RWPE2 (cell line): ENCODE measurements around the gene HEATR5A.
"Not testable (repeated sequence)": the region's sequence is repeated elsewhere in the genome, so short reads cannot be mapped to it uniquely, and the experiment has no call there.

Experiments used
- ATAC-seq: fragments of 200-7000 bp; cut with Tn5 transposase; 3 replicates; pipeline ENCODE4 v1.9.1; 2021; ENCODE audit warnings: low read depth
- DNase-seq: peaks from one replicate; pipeline ENCODE4 v3.0.0-alpha.2; 2020; ENCODE audit warnings: low spot score
- H3K27ac ChIP-seq: fragments of 450-650 bp; 2 replicates; pipeline ENCODE4 v1.5.1; 2017; ENCODE audit warnings: mild to moderate bottlenecking; ENCODE audit not compliant: poor library complexity, severe bottlenecking
- H3K27me3 ChIP-seq: fragments of 250-450 bp; sonication (Bioruptor Pico); 2 replicates; pipeline ENCODE4 v1.5.1; 2021; ENCODE audit warnings: mild to moderate bottlenecking, moderate library complexity; ENCODE audit not compliant: insufficient read depth, poor library complexity, severe bottlenecking
- H3K36me3 ChIP-seq: fragments of 250-450 bp; sonication (Bioruptor Pico); 2 replicates; pipeline ENCODE4 v1.5.1; 2020; ENCODE audit warnings: low read depth, mild to moderate bottlenecking, moderate library complexity
- H3K4me1 ChIP-seq: fragments of 250-450 bp; sonication (Bioruptor Pico); 2 replicates; pipeline ENCODE4 v1.5.1; 2021; ENCODE audit warnings: mild to moderate bottlenecking, moderate library complexity; ENCODE audit not compliant: insufficient read depth, poor library complexity, severe bottlenecking
- H3K4me3 ChIP-seq: fragments of 250-450 bp; sonication (Bioruptor Pico); 2 replicates; pipeline ENCODE4 v1.5.1; 2021; ENCODE audit warnings: mild to moderate bottlenecking, moderate library complexity; ENCODE audit not compliant: severe bottlenecking
- H3K9me3 ChIP-seq: fragments of 250-450 bp; sonication (Bioruptor Pico); 2 replicates; pipeline ENCODE4 v1.5.1; 2021; ENCODE audit warnings: mild to moderate bottlenecking, moderate library complexity; ENCODE audit not compliant: severe bottlenecking
- TF ChIP-seq, protein P1 (sequence below): fragments of 450-650 bp; IDR thresholded peaks from one replicate; pipeline ENCODE4 v1.5.1; 2017; ENCODE audit warnings: mild to moderate bottlenecking, moderate library complexity; ENCODE audit not compliant: poor library complexity, severe bottlenecking

Gene HEATR5A

DNA sequence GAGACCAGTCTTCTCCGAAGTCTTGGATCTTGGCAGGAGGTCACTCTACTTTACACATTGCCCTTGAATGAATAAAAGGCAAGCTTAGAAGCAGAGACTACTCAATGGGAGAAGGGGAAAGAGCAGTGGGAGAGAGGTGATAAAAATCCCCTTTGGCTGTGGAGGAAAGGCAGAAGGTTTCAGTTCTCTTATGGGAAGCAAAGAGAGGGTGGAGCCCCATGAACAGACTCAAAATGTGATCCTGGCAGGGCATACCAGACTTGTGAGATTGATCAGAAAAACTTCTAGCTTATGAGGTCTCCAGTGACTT lies 163.2 kb downstream of the HEATR5A start:
- ATAC-seq: no peak
- DNase-seq: no peak

DNA sequence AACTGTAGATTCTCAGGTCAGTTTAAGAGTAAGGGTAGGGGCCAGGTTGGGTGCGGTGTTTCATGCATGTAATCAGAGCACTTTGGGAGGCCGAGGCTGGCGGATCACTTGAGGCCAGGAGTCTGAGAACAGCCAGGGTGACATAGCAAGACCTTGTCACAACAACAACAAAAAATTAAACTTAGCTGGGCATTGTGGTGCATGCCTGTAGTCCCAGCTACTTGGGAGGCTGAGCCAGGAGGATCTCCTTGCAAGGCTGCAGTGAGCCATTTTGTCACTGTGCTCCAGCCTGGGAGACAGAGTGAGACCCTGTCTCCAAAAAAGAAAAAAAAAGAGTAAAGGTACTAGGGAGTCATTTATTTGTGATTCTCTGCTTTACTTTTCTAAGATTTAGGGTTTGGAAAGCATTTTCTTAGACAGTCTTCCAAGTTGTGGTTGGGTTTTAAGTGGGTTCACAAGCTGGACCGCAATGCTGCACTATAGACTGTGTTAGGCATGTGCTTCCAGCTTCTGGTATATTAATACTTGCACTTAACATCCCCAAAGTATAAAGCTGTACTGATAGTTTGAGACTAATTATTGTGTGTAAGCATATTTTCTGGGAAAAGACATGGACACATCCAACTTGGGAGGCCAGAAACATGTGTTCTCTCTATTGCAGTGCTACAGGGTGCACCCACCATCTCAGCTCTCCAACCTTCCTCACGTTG lies 163.7 kb downstream of the HEATR5A start:
- no peaks in the 10 kb centered on the region for H3K36me3 ChIP-seq
- H3K27me3 ChIP-seq: no peaks in the 10 kb centered on the region
- TF ChIP-seq, protein P1, sequence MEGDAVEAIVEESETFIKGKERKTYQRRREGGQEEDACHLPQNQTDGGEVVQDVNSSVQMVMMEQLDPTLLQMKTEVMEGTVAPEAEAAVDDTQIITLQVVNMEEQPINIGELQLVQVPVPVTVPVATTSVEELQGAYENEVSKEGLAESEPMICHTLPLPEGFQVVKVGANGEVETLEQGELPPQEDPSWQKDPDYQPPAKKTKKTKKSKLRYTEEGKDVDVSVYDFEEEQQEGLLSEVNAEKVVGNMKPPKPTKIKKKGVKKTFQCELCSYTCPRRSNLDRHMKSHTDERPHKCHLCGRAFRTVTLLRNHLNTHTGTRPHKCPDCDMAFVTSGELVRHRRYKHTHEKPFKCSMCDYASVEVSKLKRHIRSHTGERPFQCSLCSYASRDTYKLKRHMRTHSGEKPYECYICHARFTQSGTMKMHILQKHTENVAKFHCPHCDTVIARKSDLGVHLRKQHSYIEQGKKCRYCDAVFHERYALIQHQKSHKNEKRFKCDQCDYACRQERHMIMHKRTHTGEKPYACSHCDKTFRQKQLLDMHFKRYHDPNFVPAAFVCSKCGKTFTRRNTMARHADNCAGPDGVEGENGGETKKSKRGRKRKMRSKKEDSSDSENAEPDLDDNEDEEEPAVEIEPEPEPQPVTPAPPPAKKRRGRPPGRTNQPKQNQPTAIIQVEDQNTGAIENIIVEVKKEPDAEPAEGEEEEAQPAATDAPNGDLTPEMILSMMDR: no peak
- H3K4me1 ChIP-seq: peaks cover under 1% of the 10 kb centered on the region
- no peak overlapping the region for H3K4me3 ChIP-seq
- no peak for DNase-seq
- H3K27ac ChIP-seq: no peak overlapping the region
- no peaks in the 10 kb centered on the region for H3K9me3 ChIP-seq
- no peak for ATAC-seq

More for the DNA sequence above, 163.2 kb downstream of the HEATR5A start:
- TF ChIP-seq, protein P1: no peak
- no peaks in the 10 kb centered on the region for H3K36me3 ChIP-seq
- no peak overlapping the region for H3K27ac ChIP-seq
- no peaks in the 10 kb centered on the region for H3K9me3 ChIP-seq
- H3K27me3 ChIP-seq: no peaks in the 10 kb centered on the region
- H3K4me1 ChIP-seq: peaks cover 5% of the 10 kb centered on the region
- H3K4me3 ChIP-seq: no peak overlapping the region

DNA sequence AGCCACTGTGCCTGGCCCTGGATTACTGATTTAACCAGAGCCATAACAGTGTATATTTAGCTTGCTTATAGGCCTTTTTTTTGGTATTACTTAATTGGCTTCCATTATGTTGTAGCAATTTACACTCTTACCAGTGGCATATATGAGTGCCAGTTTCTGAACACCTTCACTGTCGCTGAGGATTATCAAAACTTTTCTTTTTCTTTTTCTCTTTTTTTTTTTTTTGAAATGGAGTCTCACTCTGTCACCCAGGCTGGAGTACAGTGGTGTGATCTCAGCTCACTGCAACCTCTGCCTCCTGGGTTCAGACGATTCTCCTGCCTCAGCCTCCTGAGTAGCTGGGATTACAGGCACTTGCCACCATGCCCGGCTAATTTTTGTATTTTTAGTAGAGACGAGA lies 164.4 kb downstream of the HEATR5A start:
- H3K9me3 ChIP-seq, ATAC-seq, H3K4me3 ChIP-seq, H3K4me1 ChIP-seq, H3K27me3 ChIP-seq, H3K27ac ChIP-seq, DNase-seq, H3K36me3 ChIP-seq: not testable (repeated sequence)

DNA sequence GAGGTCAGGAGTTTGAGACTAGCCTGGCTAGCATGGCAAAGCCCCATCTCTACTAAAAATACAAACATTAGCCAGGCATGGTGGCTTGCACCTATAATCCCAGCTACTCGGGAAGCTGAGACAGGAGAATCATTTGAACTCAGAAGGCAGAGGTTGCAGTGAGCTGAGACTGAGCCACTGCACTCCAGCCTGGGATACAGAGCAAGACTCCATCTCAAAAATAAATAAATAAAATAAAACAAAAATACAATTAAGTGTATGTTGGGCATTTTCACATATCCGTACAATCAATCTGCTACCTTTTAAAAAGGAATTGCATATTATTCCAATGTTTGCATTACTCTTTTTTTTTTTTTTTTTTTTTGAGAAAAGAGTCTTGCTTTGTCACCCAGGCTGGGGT lies 165.1 kb downstream of the HEATR5A start:
- Histone ChIP-seq H3K4me3 (no peak overlapping the region), H3K27ac (no peak overlapping the region), H3K36me3 (no peaks in the 10 kb centered on the region), H3K27me3 (no peaks in the 10 kb centered on the region), H3K9me3 (no peaks in the 10 kb centered on the region), H3K4me1 (no peaks in the 10 kb centered on the region)
- TF ChIP-seq, protein P1: no peak
- ATAC-seq (no peak), DNase-seq (no peak)

DNA sequence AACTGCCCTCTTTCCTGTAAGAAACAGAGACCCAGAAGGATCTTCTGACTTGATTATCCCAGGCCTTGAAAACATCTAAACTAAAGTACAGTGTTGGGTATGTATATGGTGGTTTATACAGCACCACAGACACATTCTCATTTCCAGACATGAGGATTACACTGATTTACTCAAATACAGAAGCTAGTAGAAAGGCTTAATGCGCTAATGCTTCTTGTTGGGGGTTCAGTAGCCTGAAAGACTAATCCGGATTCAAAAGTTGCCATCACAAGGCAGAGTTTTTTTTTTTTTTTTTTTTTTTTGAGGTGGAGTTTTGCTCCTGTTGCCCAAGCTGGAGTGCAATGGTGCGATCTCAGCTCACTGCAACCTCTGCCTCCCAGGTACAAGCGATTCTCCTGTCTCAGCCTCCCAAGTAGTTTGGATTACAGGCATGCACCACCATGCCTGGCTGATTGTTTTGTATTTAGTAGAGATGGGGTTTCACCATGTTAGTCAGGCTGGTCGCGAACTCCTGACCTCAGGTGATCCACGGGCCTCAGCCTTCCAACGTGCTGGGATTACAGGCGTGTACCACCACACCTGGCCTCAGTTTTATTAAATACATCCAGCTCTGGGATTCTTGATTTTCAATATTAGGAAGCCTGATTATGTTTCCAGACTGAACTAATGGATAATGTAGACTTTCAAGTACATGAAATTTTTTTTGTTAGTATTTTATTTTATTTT lies 166.4 kb downstream of the HEATR5A start:
- DNase-seq: no peak

More for the DNA sequence above, 166.4 kb downstream of the HEATR5A start:
- H3K9me3 ChIP-seq: no peaks in the 10 kb centered on the region
- no peaks in the 10 kb centered on the region for H3K4me1 ChIP-seq
- TF ChIP-seq, protein P1: no peak
- H3K36me3 ChIP-seq: no peaks in the 10 kb centered on the region
- no peak overlapping the region for H3K4me3 ChIP-seq
- H3K27ac ChIP-seq: no peak overlapping the region
- no peaks in the 10 kb centered on the region for H3K27me3 ChIP-seq
- ATAC-seq: no peak
